GM19463 (cell line): ENCODE measurements around the gene PRKCH.
"Not testable (repeated sequence)": the region's sequence is repeated elsewhere in the genome, so short reads cannot be mapped to it uniquely, and the experiment has no call there.

Experiments used
- ATAC-seq: cut with Tn5 transposase; IDR thresholded peaks from one replicate; pipeline ENCODE4 v1.9.1; 2021; ENCODE audit warnings: mild to moderate bottlenecking, moderate library complexity; ENCODE audit not compliant: unreplicated experiment

The PRKCH gene

GRCh38 chr14:61451891-61452400 lies 130.6 kb downstream of the PRKCH start:
- no peak for ATAC-seq

- ATAC-seq = no peak
These were observed 131.1 kb downstream of the PRKCH start for GRCh38 chr14:61452452-61452851.

GRCh38 chr14:61453103-61453767 lies 131.9 kb downstream of the PRKCH start:
- ATAC-seq = no peak

GRCh38 chr14:61454545-61454944 lies 133.2 kb downstream of the PRKCH start:
- no peak for ATAC-seq

GRCh38 chr14:61455351-61455750 lies 134.0 kb downstream of the PRKCH start:
- no peak for ATAC-seq

GRCh38 chr14:61456720-61457119 lies 135.3 kb downstream of the PRKCH start:
- peak; percentile 91 for ATAC-seq

- ATAC-seq = no peak
These were observed 137.4 kb downstream of the PRKCH start for GRCh38 chr14:61458766-61459165.

- ATAC-seq = no peak
These were observed 137.8 kb downstream of the PRKCH start for GRCh38 chr14:61459229-61459628.

GRCh38 chr14:61460063-61460462 lies 138.7 kb downstream of the PRKCH start:
- no peak for ATAC-seq

GRCh38 chr14:61460718-61461611 lies 139.6 kb downstream of the PRKCH start:
- ATAC-seq = no peak

- ATAC-seq = no peak
These were observed 140.5 kb downstream of the PRKCH start for GRCh38 chr14:61461808-61462275.

- ATAC-seq = no peak
These were observed 141.3 kb downstream of the PRKCH start for GRCh38 chr14:61462566-61463193.

GRCh38 chr14:61463664-61464285 lies 142.4 kb downstream of the PRKCH start:
- ATAC-seq = no peak

GRCh38 chr14:61464539-61465320 lies 143.4 kb downstream of the PRKCH start:
- ATAC-seq = not testable (repeated sequence)

GRCh38 chr14:61466249-61466904 lies 145.0 kb downstream of the PRKCH start:
- ATAC-seq = no peak

GRCh38 chr14:61466905-61467280 lies 145.5 kb downstream of the PRKCH start:
- no peak for ATAC-seq

GRCh38 chr14:61467296-61467695 lies 145.9 kb downstream of the PRKCH start:
- ATAC-seq = no peak

- no peak for ATAC-seq
These were observed 146.9 kb downstream of the PRKCH start for GRCh38 chr14:61468063-61468825.

- ATAC-seq = no peak
These were observed 148.4 kb downstream of the PRKCH start for GRCh38 chr14:61469781-61470180.
